IPS-NIHi7 (cell line): ENCODE measurements around the gene ZNF133.
"Not testable (repeated sequence)": the region's sequence is repeated elsewhere in the genome, so short reads cannot be mapped to it uniquely, and the experiment has no call there.

ENCODE experiments used
- DNase-seq: peaks from one replicate; pipeline ENCODE4 v3.0.0; 2012; ENCODE audit warnings: mixed read lengths; ENCODE audit errors: extremely low spot score

ZNF133 gene

DNA sequence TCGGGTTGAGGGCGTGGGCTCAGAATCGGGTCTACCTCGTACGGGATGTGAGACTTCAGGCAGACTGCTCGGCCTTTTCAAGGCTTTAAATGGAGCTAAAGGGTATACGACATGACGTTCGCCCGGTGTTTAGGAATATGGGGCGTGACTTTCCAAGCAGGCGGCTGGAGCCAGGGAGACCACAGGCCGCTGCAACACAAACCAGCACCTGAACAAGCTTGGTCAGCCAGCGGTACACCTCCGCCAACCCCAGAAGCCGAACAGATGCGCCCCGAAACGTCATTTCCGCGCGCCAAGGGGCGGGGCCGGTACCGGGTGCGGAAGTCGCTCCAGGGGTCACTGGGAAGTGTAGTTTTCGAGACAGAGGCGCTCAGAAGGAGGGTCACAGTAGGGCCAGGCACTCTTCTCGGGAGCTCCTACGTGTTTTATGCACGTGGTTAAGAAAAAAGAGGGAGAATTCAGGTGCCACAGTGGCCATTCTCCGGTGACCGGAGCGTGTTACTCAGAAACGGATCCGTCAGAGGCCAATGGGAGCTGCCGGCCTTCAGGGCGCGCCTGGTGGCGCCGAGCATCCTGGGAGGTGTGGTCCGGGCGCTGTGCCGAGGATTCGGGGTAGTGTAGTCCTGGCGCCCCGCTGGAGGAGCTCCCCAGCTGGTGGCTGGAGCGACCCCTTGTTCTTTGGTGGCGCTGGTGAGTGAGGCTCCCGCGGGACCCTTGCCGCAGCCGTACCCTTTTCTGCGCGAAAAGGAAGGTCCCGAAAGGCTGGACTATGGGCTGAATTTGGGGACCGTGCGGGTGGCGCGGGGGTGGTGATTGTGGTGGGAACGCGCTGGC, at the start of gene ZNF133:
TSS of gene ZNF133 (plus strand) at position 613 of the 834 bp plus-strand sequence. CDS start 17,160 bp downstream, outside the sequence.
- DNase-seq, result peak; percentile 96

- DNase-seq, result no peak
Observed at GRCh38 chr20:18240997-18241396, 47.3 kb upstream of the ZNF133 start.

GRCh38 chr20:18243802-18244201, 44.5 kb upstream of the ZNF133 start:
- DNase-seq, result no peak

- not testable (repeated sequence) for DNase-seq
Observed at GRCh38 chr20:18248545-18248944, 39.8 kb upstream of the ZNF133 start.

DNA sequence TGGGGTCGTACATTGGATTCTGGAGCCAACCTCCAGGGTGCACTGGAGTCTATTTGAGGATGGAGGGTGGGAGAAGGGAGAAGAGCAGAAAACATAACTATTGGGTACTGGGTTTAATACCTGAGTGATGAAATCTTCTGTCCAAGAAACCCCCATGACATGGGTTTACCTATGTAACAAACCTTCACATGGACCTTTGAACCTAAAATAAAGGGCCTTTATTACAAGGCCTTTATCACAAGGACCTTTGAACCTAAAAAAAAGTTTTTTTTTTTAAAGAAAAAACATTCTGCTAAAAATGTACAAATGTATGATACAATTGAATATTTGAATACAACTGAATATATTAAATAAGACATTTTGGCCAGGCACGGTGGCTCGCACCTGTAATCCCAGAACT, 38.1 kb upstream of the ZNF133 start:
- DNase-seq, result no peak

GRCh38 chr20:18252597-18253451, 35.5 kb upstream of the ZNF133 start:
- DNase-seq, result no peak

GRCh38 chr20:18254615-18255014, 33.7 kb upstream of the ZNF133 start:
- no peak for DNase-seq

DNA sequence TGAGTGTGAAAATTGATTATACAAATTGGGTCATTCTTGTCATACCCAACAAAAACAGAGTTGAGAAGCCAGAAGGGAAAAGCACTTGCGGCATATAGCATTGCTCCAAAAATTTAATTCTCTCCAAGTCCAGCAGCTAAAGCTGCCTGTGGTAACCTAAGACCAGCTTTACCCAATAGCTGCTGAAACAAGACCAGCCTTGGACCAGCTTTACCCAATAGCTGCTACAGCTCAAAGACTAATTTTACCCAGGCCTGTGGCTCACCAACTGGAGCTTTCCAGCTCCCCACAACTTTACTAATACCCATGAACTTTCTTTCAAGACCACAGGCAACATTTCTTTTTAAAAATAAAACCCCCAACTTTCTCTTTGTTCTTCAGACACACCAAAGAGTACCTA, 32.8 kb upstream of the ZNF133 start:
- no peak for DNase-seq

- DNase-seq, result no peak
Observed at GRCh38 chr20:18256440-18257090, 31.8 kb upstream of the ZNF133 start.

GRCh38 chr20:18258126-18258860, 30.0 kb upstream of the ZNF133 start:
- peak; percentile 41 for DNase-seq

DNA sequence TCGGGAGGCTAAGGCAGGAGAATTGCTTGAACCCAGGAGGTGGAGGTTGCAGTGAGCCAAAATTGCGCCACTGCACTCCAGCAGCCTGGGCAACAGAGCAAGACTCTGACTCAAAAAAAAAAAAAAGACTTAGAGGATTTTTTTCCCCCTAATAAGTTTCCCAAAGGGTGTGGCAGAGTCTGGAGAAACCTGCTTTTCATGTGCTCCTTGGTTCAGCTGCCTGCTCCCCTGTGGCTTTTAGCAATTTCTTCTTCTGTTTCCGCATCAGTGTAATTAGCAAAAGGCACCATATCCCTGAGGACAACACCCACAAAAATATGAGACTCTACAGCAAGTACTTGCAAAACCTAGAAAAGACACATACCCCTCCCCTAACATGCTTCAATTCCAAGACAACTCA, 28.6 kb upstream of the ZNF133 start:
- no peak for DNase-seq

DNA sequence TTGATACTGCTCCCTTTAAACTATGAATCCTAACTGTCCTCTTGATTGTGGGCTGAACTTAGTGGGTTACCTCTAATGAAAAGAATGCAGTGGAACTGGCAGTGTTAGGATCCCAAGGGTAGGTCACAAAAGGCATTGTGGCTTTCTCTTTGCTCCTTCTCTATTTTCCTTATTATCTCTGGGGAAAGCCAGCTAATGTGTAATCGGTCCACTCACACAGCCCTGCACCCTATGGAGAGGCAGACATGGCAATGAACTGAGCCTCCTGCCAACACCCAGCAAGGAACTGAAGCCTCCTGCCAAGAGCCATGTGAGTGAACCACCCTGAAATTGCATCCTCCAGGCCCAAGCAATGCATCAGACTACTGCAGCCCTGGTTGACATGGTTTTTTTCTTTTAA, 24.6 kb upstream of the ZNF133 start:
- DNase-seq, result no peak

- DNase-seq, result no peak
Observed at GRCh38 chr20:18265441-18265840, 22.9 kb upstream of the ZNF133 start.

DNA sequence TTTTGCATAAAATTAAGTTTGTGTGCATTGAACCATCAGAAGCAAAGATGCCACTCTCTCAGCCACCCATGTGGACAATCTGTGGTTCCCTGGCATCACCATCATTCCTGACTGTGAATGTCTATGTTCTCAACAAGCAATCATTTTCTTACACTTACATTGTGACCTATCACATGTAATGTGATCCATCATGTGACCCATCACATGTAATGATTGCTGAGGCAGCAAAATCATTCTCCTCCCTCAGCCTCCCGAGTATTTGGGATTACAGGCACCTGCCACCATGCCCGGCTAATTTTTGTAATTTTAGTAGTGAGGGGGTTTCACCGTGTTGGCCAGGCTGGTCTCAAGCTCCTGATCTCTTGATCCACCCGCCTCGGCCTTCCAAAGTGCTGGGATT, 22.0 kb upstream of the ZNF133 start:
- DNase-seq, result no peak

DNA sequence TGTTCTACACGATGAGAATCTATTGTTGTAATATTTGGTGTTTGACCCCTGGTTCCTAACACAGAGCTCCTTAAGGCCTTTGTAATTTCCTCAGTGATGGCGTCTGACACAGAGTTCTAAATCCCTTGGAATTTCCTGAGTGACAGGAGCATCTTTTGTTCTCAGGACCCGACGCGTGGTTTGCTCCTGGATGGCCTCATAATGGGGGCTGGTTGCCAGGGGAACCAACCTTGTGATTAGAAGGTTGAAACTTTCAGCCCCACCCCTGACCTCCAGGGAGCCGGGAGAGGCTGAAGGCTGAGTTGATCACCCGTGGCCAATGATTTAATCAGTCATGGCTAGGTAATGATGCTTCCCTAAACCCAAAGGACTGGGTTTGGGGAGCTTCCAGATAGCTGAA, 20.5 kb upstream of the ZNF133 start:
- no peak for DNase-seq

GRCh38 chr20:18271160-18271559, 17.2 kb upstream of the ZNF133 start:
- DNase-seq, result no peak

- DNase-seq, result no peak
Observed at GRCh38 chr20:18272451-18272850, 15.9 kb upstream of the ZNF133 start.

- DNase-seq, result no peak
Observed at GRCh38 chr20:18273738-18274137, 14.6 kb upstream of the ZNF133 start.

- DNase-seq, result not testable (repeated sequence)
Observed at GRCh38 chr20:18275960-18276359, 12.4 kb upstream of the ZNF133 start.

- DNase-seq, result peak; percentile 81
Observed at GRCh38 chr20:18276821-18277220, 11.5 kb upstream of the ZNF133 start.

DNA sequence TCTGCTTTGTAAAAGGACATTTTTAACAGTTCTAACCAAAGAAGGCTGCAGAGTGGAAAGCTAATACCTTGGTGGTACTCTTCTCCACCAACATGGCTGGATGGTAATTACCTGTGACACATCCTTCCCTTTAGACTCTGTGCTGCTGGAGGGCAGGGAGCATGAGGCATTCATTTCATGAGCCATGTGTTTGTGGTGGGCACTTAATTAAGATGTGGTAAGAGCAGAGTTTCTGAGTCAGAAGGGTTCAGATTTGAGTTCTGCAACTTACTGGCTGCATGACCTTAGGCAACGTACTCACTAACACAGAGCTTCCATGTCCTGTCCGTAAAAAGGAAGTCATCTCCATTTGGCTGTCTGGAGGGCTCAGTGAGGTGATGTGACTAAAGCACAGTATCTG, 9.1 kb upstream of the ZNF133 start:
- no peak for DNase-seq
